ENCODE measurements around the gene TMEM175.

- TF ChIP-seq RFXAP (CRISPR knock-in tag; IDR thresholded peaks at IDR 0.05; ENCODE audit: borderline replicate concordance), result no peak
- no peak for TF ChIP-seq ZNF597 (CRISPR knock-in tag; IDR thresholded peaks at IDR 0.05)
- TF ChIP-seq HNRNPLL (IDR thresholded peaks at IDR 0.05; ENCODE audit: low read depth, low read length, poor library complexity, severe bottlenecking), result no peak
- no peak for TF ChIP-seq PAXIP1 (CRISPR knock-in tag; conservative IDR thresholded peaks at IDR 0.05)
- TF ChIP-seq SUZ12 (IDR thresholded peaks at IDR 0.05; ENCODE audit: low read depth, low read length), result no peak
- TF ChIP-seq THAP9 (CRISPR knock-in tag; IDR thresholded peaks at IDR 0.05; ENCODE audit: borderline replicate concordance), result no peak
- no peak for TF ChIP-seq MTF1 (CRISPR knock-in tag; IDR thresholded peaks at IDR 0.05)
- no peak for TF ChIP-seq TAF1 (CRISPR knock-in tag; IDR thresholded peaks at IDR 0.05)
- no peak for TF ChIP-seq CEBPG (CRISPR knock-in tag; IDR thresholded peaks at IDR 0.05)
Observed at GRCh38 chr4:998096-998691, 65.9 kb downstream of the TMEM175 start.

All from HepG2 (cell line).